ENCODE results near the gene AGPAT3. TPM values are rescaled to one million over a fixed set of nuclear protein-coding genes. Genes with fewer than 3 reads are reported as not detected.

The AGPAT3 gene
- polyA plus RNA-seq, 1 experiment = 36.1 TPM

DNA sequence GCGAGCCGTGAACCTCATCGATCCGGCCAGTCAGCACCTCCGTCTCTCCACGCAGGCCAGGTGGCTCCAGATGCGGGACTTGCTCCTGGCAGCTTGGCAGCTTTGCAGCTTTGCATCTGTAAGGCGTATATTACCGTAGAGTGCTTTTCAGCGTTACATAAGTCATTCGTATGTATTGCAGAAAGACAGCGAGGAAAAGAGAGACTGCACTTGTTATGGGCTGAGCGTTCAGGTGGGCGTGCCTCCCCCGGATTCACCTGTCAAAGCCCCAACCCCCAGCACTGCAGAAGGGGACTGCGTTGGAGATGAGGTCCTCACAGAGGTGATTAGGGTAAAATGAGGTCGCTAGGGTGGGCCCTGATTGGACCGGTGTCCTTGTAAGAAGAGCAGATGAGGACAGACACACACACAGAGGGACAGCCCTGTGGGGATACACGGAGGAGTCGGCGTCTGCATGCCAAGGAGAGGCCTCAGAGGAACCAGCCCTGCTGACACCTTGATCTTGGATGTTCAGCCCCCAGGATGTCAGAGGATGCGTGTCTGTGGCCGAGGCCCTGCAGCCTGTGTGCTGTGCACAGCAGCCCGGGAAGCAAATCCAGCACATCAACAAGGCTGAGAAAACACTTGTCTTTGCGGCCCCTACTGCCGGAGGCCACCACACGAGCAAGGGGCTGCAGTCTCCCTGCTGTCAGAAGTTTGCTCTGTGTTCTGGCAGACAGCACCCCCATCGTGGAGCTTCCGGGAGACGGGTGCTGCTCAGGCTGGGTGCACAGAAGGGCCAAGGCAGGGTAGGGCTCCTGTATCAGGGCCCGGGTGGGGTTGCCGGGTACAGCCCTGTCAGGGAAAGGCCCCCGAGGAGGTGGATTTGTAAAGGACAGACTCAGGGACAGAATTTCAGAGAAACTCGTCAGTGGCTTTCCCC, 10.9 kb upstream of the AGPAT3 start:
- no peak for DNase-seq (ENCODE audit: low read depth, low spot score)
- ChIA-PET CTCF (no interaction called here), POLR2A (no interaction called here)
- Histone ChIP-seq H3K27me3 (ENCODE audit: control insufficient read depth, insufficient read depth, low read length) (peaks cover 15% of the 10 kb centered on the region), H3K9me3 (ENCODE audit: control insufficient read depth, insufficient read depth, low read length) (peaks cover 4% of the 10 kb centered on the region; the same call in 1 of the 2 replicates), H3K27ac (ENCODE audit: low read depth, low read length) (no peak overlapping the region), H3K4me3 (ENCODE audit: low read depth, low read length) (no peak overlapping the region)
- TF ChIP-seq, protein P1, sequence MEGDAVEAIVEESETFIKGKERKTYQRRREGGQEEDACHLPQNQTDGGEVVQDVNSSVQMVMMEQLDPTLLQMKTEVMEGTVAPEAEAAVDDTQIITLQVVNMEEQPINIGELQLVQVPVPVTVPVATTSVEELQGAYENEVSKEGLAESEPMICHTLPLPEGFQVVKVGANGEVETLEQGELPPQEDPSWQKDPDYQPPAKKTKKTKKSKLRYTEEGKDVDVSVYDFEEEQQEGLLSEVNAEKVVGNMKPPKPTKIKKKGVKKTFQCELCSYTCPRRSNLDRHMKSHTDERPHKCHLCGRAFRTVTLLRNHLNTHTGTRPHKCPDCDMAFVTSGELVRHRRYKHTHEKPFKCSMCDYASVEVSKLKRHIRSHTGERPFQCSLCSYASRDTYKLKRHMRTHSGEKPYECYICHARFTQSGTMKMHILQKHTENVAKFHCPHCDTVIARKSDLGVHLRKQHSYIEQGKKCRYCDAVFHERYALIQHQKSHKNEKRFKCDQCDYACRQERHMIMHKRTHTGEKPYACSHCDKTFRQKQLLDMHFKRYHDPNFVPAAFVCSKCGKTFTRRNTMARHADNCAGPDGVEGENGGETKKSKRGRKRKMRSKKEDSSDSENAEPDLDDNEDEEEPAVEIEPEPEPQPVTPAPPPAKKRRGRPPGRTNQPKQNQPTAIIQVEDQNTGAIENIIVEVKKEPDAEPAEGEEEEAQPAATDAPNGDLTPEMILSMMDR (IDR thresholded peaks at IDR 0.05; ENCODE audit: low read depth, low read length) = no peak

DNA sequence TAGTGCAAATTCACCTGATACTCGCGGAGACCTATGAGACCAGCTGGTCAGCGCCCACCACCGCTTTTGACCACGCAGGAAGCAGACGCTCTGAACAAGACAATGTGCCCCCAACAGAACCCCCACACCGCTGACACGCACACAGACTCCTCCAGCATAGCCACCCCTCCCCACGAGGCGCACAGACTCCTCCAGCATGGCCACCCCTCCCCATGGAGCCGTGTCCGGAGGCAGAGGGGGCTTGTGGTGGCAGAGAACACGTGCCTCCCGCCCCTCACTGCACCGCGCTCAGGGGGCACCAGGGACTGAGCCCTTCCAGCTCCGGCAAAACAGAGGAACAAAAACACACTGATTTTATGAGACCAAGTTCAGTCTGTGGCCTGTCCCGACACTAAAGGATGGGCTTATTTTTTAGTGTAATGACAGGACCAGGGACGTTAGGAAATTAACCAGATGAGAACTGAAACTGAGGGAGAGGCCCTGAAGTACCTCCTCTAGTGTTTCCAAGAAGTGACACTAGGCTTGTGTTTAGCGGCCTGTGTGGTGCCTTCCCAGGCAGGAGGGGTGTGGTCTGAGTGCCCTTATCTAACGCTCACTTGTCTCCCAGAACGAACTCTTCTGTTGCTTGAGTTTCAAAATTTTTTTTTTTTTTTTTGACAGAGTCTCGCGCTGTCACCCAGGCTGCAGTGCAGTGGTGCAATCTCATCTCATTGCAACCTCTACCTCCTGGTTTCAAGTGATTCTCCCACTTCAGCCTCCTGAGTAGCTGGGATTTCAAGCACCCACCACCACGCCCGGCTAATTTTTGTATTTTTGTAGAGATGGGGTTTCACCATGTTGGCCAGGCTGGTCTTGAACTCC, 10.0 kb upstream of the AGPAT3 start:
- TF ChIP-seq, protein P1 (IDR thresholded peaks at IDR 0.05; ENCODE audit: low read depth, low read length) = no peak

DNA sequence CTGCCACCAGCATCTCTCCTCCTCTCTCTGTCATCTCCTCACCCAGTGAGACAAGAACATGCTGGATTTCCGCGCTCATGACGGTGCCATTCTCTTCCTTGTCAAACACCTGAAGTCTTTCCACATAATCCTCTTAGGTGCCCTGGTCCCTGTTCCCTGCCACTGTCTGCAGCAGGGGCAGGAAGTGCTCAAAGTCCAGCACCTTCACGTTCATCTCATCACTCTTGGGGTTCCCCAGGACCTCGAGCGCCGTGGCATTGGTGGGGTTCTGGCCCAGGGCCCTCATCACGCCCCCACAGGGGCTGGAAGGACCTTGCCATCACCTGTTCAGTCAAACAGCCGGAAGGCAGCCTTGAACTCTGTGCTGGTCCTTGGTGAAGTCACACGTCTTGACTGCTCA, 9.1 kb upstream of the AGPAT3 start:
- TF ChIP-seq, protein P1 (IDR thresholded peaks at IDR 0.05; ENCODE audit: low read depth, low read length) = no peak
- no peak overlapping the region for H3K4me3 ChIP-seq (ENCODE audit: low read depth, low read length)
- no peak overlapping the region for H3K27ac ChIP-seq (ENCODE audit: low read depth, low read length)
- H3K9me3 ChIP-seq (ENCODE audit: control insufficient read depth, insufficient read depth, low read length) = peaks cover 4% of the 10 kb centered on the region; the same call in 1 of the 2 replicates
- CTCF ChIA-PET = no interaction called here
- no peak for DNase-seq (ENCODE audit: low read depth, low spot score)
- H3K27me3 ChIP-seq (ENCODE audit: control insufficient read depth, insufficient read depth, low read length) = peaks cover 15% of the 10 kb centered on the region
- POLR2A ChIA-PET = no interaction called here

More for the DNA sequence above, 10.0 kb upstream of the AGPAT3 start:
- DNase-seq (ENCODE audit: low read depth, low spot score) = no peak
- peaks cover 15% of the 10 kb centered on the region for H3K27me3 ChIP-seq (ENCODE audit: control insufficient read depth, insufficient read depth, low read length)
- peaks cover 4% of the 10 kb centered on the region; the same call in 1 of the 2 replicates for H3K9me3 ChIP-seq (ENCODE audit: control insufficient read depth, insufficient read depth, low read length)
- ChIA-PET CTCF (no interaction called here), POLR2A (no interaction called here)
- no peak overlapping the region for H3K4me3 ChIP-seq (ENCODE audit: low read depth, low read length)
- no peak overlapping the region for H3K27ac ChIP-seq (ENCODE audit: low read depth, low read length)

DNA sequence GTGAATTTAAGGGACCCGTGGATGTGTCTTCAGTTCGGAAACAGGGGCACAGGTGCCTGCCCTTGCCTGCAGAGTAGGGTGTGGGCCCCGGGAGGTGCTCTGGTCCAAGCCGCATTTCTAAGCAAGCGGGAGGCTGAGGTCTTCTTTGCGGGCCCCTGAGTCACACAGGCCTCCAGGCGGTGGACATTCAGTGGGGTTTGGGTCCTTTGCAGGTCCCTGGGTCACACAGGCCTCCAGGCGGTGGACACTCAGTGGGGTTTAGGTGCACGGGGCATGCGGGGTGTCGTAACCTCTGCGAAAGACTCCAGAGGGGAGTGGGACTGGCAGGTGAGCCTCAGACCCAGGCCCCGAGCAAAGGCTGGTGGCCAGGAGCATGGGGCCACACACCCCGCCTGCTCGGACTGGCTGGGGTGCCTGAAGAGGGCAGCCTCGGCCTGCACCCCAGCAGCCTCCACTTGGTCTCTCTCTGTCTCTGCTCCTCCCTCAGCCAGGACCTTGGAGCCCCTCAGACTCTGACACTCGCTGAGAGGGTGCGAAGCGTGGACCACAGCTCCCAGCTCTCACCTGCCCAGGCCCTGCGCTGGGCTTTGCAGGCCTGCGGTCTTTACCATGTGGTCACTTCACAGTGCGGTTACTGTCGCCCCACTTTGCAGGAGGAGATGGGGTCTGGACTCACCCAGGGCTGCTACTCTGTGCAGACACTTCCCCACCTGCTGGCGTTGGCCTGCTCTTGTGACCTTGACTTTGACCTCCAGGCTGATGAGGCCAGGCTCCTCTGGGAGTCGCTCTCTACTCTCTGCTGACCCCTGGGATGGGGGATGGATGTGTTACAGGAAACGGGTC, 6.0 kb upstream of the AGPAT3 start:
- peaks cover 8% of the 10 kb centered on the region for H3K27me3 ChIP-seq (ENCODE audit: control insufficient read depth, insufficient read depth, low read length)
- peaks cover 4% of the 10 kb centered on the region; the same call in 1 of the 2 replicates for H3K9me3 ChIP-seq (ENCODE audit: control insufficient read depth, insufficient read depth, low read length)
- no peak overlapping the region for H3K4me3 ChIP-seq (ENCODE audit: low read depth, low read length)
- DNase-seq (ENCODE audit: low read depth, low spot score) = no peak
- TF ChIP-seq, protein P1 (IDR thresholded peaks at IDR 0.05; ENCODE audit: low read depth, low read length) = no peak
- ChIA-PET POLR2A (no interaction called here), CTCF (no interaction called here)
- H3K27ac ChIP-seq (ENCODE audit: low read depth, low read length) = no peak overlapping the region

Measured in AG04450 (cell line).